K562 (cell line): ENCODE results near the gene STX2. TPM values are rescaled to one million over a fixed set of nuclear protein-coding genes. Genes with fewer than 3 reads are reported as not detected.

Source experiments
- ATAC-seq: fragments of 200-7000 bp; cut with Tn5 transposase; 3 replicates; pipeline ENCODE4 v1.9.1; 2020; ENCODE audit warnings: moderate library complexity
- BruUV-seq: library from RNA; stranded (reverse); fragments of 400-500 nt; replicated peaks from 2 replicates; lab custom pipeline; 2021; lab: Mats Ljungman, UMichigan
- CTCF ChIA-PET: fragments of 300-600 bp; formaldehyde crosslinking; extraction: SDS; loops from one replicate; lab custom pipeline; 2021; ENCODE audit warnings: low intra/inter-chr PET ratio; lab: Yijun Ruan, JAX
- POLR2A ChIA-PET: fragments of 300-600, 350-650 bp; sonication (Branson Sonifier 250); formaldehyde crosslinking; extraction: SDS; loops from one replicate; lab custom pipeline; 2021; ENCODE audit warnings: antibody characterized with exemption, inconsistent platforms; lab: Yijun Ruan, JAX
- DNase-seq, 4 experiments: peaks; one replicate each; pipeline versions ENCODE4 v3.0.0 to v3.0.0-alpha.2; 2011 to 2018; ENCODE audit warnings: low spot score in 3 of 4, mixed read lengths in 3 of 4; ENCODE audit errors: extremely low read depth in 1 of 4
- FAIRE-seq: peaks from 2 replicates; lab custom pipeline; 2011; peaks lifted over from hg19 to GRCh38; lab: Jason Lieb, UNC
- H2AFZ ChIP-seq: 2 replicates; pipeline ENCODE4 v1.6.0; 2011; ENCODE audit warnings: low read depth, low read length, control low read depth, inconsistent platforms
- H3K27ac ChIP-seq: fragments of 200-600 bp; 3 replicates; pipeline ENCODE4 v1.8.0; 2011; ENCODE audit warnings: low read depth, mild to moderate bottlenecking, control low read depth, inconsistent platforms, low read length, moderate library complexity, mixed read lengths; ENCODE audit errors: extremely low read depth
- H3K27me3 ChIP-seq, 2 experiments: fragments of 300-600 bp in 1 of 2; 2 replicates in 1 of 2; 3 replicates in 1 of 2; pipeline versions ENCODE4 v1.6.0 to v1.8.0; 2011; ENCODE audit warnings: inconsistent platforms in 2 of 2, low read length in 2 of 2, mild to moderate bottlenecking in 1 of 2, mixed read lengths in 1 of 2, moderate library complexity in 1 of 2; ENCODE audit not compliant: control insufficient read depth in 2 of 2, insufficient read depth in 2 of 2
- H3K36me3 ChIP-seq: fragments of 300-600 bp; 3 replicates; pipeline ENCODE4 v1.8.0; 2011; ENCODE audit warnings: mild to moderate bottlenecking, low read length, inconsistent platforms; ENCODE audit not compliant: control insufficient read depth, insufficient read depth
- H3K4me1 ChIP-seq, 2 experiments: fragments of 200-600 bp in 1 of 2; replicated peaks in 1 of 2; 2 replicates in 1 of 2; 3 replicates in 1 of 2; pipeline versions ENCODE4 v1.5.1 to v1.8.0; 2011; ENCODE audit warnings: inconsistent platforms in 2 of 2, low read length in 2 of 2, mild to moderate bottlenecking in 1 of 2, mixed read lengths in 1 of 2, moderate library complexity in 1 of 2; ENCODE audit not compliant: control insufficient read depth in 2 of 2, insufficient read depth in 2 of 2
- H3K4me2 ChIP-seq: 2 replicates; pipeline ENCODE4 v1.6.1; 2011; ENCODE audit warnings: low read length, control low read depth, inconsistent platforms, mixed read lengths; ENCODE audit not compliant: insufficient read depth
- H3K4me3 ChIP-seq: fragments of 200-600 bp; sonication (generic), shearing (Covaris generic); 2 replicates; pipeline ENCODE4 v1.5.1; 2016; ENCODE audit warnings: control low read depth, inconsistent platforms
- H3K79me2 ChIP-seq: fragments of 200-600 bp; 3 replicates; pipeline ENCODE4 v1.8.0; 2011; ENCODE audit warnings: low read length, inconsistent platforms; ENCODE audit not compliant: control insufficient read depth, insufficient read depth
- H3K9ac ChIP-seq, 2 experiments: 2 replicates each; pipeline versions ENCODE4 v1.6.0 to v1.6.1; 2011; ENCODE audit warnings: low read depth in 2 of 2, low read length in 2 of 2, control low read depth in 1 of 2, inconsistent platforms in 1 of 2, mild to moderate bottlenecking in 1 of 2, mixed read lengths in 1 of 2; ENCODE audit not compliant: insufficient read depth in 1 of 2
- H3K9me1 ChIP-seq: one replicate; pipeline ENCODE4 v1.6.0; 2011; ENCODE audit warnings: inconsistent platforms, mild to moderate bottlenecking, low read length, moderate library complexity; ENCODE audit not compliant: control insufficient read depth, insufficient read depth
- H3K9me3 ChIP-seq: replicated peaks from 2 replicates; pipeline ENCODE4 v1.5.1; 2011; ENCODE audit warnings: low read depth, low read length, inconsistent platforms; ENCODE audit not compliant: control insufficient read depth, insufficient read depth
- H4K20me1 ChIP-seq: replicated peaks from 2 replicates; pipeline ENCODE4 v1.6.1; 2011; ENCODE audit warnings: low read length, inconsistent platforms, mixed read lengths; ENCODE audit not compliant: control insufficient read depth, insufficient read depth
- BRD9 ChIP-seq: fragments of 450-650 bp; IDR thresholded peaks from 2 replicates; pipeline ENCODE4 v1.6.1; 2018; ENCODE audit warnings: low read depth; ENCODE audit not compliant: partially characterized antibody
- CREBBP ChIP-seq: IDR thresholded peaks from one replicate; pipeline ENCODE4 v1.6.1; 2012; ENCODE audit warnings: low read depth, mild to moderate bottlenecking, control low read depth, inconsistent platforms, low read length
- MAFF ChIP-seq: IDR thresholded peaks from 2 replicates; pipeline ENCODE4 v1.6.1; 2012; ENCODE audit warnings: low read length, improper control_type of control experiment
- ZBTB26 ChIP-seq: fragments of 450-650 bp; formaldehyde crosslinking; IDR thresholded peaks from 2 replicates; pipeline ENCODE4 v1.4.0; 2022; ENCODE audit warnings: missing genetic modification characterization
- ZNF146 ChIP-seq: IDR thresholded peaks from one replicate; pipeline ENCODE4 v1.6.1; 2018; ENCODE audit warnings: missing compliant biosample characterization; ENCODE audit not compliant: unreplicated experiment
- ZNF780A ChIP-seq: fragments of 250-450 bp; sonication (Bioruptor Pico); IDR thresholded peaks from 2 replicates; pipeline ENCODE4 v1.5.0; 2021; ENCODE audit warnings: mild to moderate bottlenecking
- WGBS: fragments of 100-300 bp; shearing (Covaris generic); methylation state at CpG from one replicate; pipeline ENCODE4 v1.1.6; 2016; ENCODE audit warnings: low coverage, mixed read lengths; ENCODE audit not compliant: insufficient coverage; ENCODE audit errors: missing lambda C conversion rate; 5-methylcytosine and 5-hydroxymethylcytosine counted together
- in situ Hi-C: fragments of 300-500 bp; cut with MboI; formaldehyde crosslinking; loops from 4 replicates; pipeline ENCODE4 v1.15.0; 2018; ENCODE audit warnings: inconsistent platforms, mixed read lengths
- intact Hi-C: fragments of 100-400 bp; cut with micrococcal nuclease; formaldehyde crosslinking; loops from 2 replicates; pipeline ENCODE4 v1.14.2; 2022
- polyA plus RNA-seq, 8 experiments: library from polyadenylated mRNA; depleted of rRNA in 4 of 8; stranded (reverse) in 5 of 8; unstranded in 3 of 8; fragments of >200 nt; fragmentation: Nextera tagmentation in 2 of 8; fragmentation: Illumina TruSeq in 1 of 8; extraction: Ambion mirVana in 2 of 8; extraction: Trizol in 1 of 8; gene quantifications; 2 replicates each; pipeline versions ENCODE4 v1.2.1 to v1.2.3, GENCODE V29; 2011 to 2014; ENCODE audit warnings: inconsistent platforms in 1 of 8, missing spikeins in 1 of 8
- total RNA-seq, 7 experiments: library from RNA; depleted of rRNA in 6 of 7; stranded (reverse); fragments of >200 nt in 6 of 7; fragmentation: Illumina TruSeq in 2 of 7; extraction: Trizol in 2 of 7; gene quantifications; 2 replicates each; pipeline versions ENCODE4 v1.2.1 to v1.2.3, GENCODE V29; 2011 to 2021; ENCODE audit warnings: low replicate concordance in 1 of 7

STX2 gene
- total and polyA plus RNA-seq, 9 of the 15 experiments (the other 6 are each of a cell fraction or from before 2014, with no cell fraction given), result 22.2 to 54.6 (median 30.8) TPM

GRCh38 chr12:130805635-130806034, 33.4 kb downstream of the STX2 start:
- BruUV-seq, result no TSS peak
- no peak overlapping the region for H3K4me2 ChIP-seq
- no peak for FAIRE-seq
- no peak for ATAC-seq
- WGBS, result 93% methylated on average over 5 of the region's 5 CpGs
- H4K20me1 ChIP-seq, result no peaks in the 10 kb centered on the region
- no peak overlapping the region for H2AFZ ChIP-seq
- ChIA-PET CTCF (no interaction called here), POLR2A (interaction anchor here (0.6 kb wide), 1 partner anchor 68 kb away, joined by 3 read pairs; no protein-coding TSS in a partner anchor)
- H3K4me1 ChIP-seq, result no peaks in the 10 kb centered on the region
- TF ChIP-seq ZBTB26 (CRISPR knock-in tag) (no peak), BRD9 (no peak), MAFF (no peak), ZNF780A (CRISPR knock-in tag) (no peak), CREBBP (no peak), ZNF146 (CRISPR knock-in tag) (no peak)
- intact Hi-C loops, result no loop called here
- DNase-seq, result no peak
- H3K4me3 ChIP-seq, result no peak overlapping the region
- H3K9ac ChIP-seq, result 0 out of 4 replicates have a peak overlapping the region, but pooled peaks of 1 of the 2 experiments have one; percentile 66
- H3K9me1 ChIP-seq, result no peaks in the 10 kb centered on the region
- H3K79me2 ChIP-seq, result no peaks in the 10 kb centered on the region
- in situ Hi-C loops, result no loop called here
- no peak overlapping the region; the same call in 2 of the 3 replicates for H3K27ac ChIP-seq
- no peaks in the 10 kb centered on the region for H3K27me3 ChIP-seq
- H3K9me3 ChIP-seq, result no peaks in the 10 kb centered on the region
- H3K36me3 ChIP-seq, result peaks cover 90% of the 10 kb centered on the region
